Metanephros (tissue), 1 donor: ENCODE data around the gene APCDD1L. TPM values are rescaled to one million over a fixed set of nuclear protein-coding genes. Genes with fewer than 3 reads are reported as not detected.

Source experiments
- total RNA-seq: library from RNA; depleted of rRNA; stranded (reverse); fragments of >200 nt; gene quantifications from one replicate; pipeline ENCODE4 v1.2.3, GENCODE V29; 2014

APCDD1L gene
- 11.4 TPM for total RNA-seq

DNA sequence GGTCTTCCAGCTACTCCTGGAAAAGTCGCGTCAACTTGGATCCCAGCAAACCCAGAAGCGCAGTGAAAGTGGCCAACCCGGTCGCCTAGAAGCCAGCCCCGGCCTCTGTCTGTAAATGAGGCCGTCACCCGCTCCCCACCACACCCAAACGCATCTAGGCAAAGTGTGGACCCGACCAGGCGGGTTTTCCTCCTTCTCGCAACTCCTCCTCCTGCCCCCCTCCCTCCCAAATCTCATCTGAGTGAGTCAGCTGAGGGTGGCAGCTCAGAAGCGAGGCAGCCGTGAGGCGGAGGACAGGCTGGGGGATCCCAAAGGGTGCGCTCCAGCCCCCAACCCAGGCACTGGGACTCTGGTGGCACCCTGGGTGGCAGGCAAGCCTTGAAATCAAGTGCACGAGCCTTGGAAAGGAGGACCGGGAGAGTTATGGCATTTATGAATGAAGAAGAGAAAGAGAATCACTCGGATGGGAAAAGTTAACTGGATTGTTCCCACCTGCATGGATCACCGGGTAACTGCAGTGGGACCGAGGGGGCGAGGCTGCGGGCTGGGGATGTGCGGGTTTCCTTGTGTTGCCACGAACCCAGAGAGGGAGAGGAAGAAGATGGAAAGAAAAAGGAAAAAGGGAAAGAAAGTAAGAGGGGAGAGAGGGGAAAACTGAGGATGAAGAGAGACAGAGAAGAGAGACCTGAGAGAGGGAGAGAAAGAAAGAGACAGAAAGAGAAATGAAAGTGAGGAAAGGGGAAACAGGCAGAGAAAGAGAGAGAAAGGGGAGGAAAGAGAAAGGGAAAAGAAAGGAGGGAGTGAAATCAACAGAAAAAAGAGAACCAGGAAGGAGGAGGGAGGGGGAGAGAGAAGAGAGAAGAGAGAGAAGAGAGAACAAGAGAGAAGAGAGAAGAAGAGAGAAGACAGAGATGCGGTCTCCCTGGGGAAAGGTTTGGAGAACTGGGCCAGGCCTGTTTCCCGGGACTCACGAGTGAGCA lies at the start of gene APCDD1L:
APCDD1L (minus strand) TSS at position 167 of the 980 bp plus-strand sequence. CDS start 692 bp downstream, outside the sequence.

Other genes with a start within 250 kb of the APCDD1L start
- 20.4 TPM for gene RAB22A, start 205.7 kb downstream of the APCDD1L start, total RNA-seq
- 26.2 TPM for gene VAPB, start 126.2 kb downstream of the APCDD1L start, total RNA-seq
- gene STX16, start 135.9 kb upstream of the APCDD1L start, total RNA-seq, result 62.2 TPM
- 41.1 TPM for gene NPEPL1, start 177.4 kb upstream of the APCDD1L start, total RNA-seq